ENCODE data around the gene SLC8A1. TPM values are rescaled to one million over a fixed set of nuclear protein-coding genes. Genes with fewer than 3 reads are reported as not detected.

The SLC8A1 gene
- total and polyA plus RNA-seq, 7 experiments from 2014 or later = 0.95 to 22.8 (median 1.5) TPM; not detected in 2

- H3K36me3 Mint-ChIP-seq = no peaks in the 10 kb centered on the region
- ChIA-PET POLR2A (interaction anchor here (0.5 kb wide), 1 partner anchor 440 kb away, joined by 3 read pairs; no protein-coding TSS in a partner anchor), CTCF (no interaction called here)
Measured at GRCh38 chr2:40397765-40398164, 54.1 kb downstream of the SLC8A1 start.

GRCh38 chr2:40396124-40396523 lies 55.8 kb downstream of the SLC8A1 start:
- Mint-ChIP-seq H3K9me3 (peaks cover 0 to 9% (median 0%) of the 10 kb centered on the region in 11 donors), H3K4me3 (no peak overlapping the region), H3K27me3 (no peaks in the 10 kb centered on the region), H3K36me3 (no peaks in the 10 kb centered on the region), H3K27ac (no peak overlapping the region), H3K4me1 (no peaks in the 10 kb centered on the region)
- Histone ChIP-seq H3K27me3 (ENCODE audit: control insufficient read depth in 2 of 2, insufficient read depth in 2 of 2, low read length in 2 of 2) (no peaks in the 10 kb centered on the region), H3K27ac (ENCODE audit: low read depth, low read length) (no peak overlapping the region), H3K4me1 (ENCODE audit: control insufficient read depth in 2 of 2, insufficient read depth in 2 of 2, low read length in 2 of 2) (no peaks in the 10 kb centered on the region), H3K36me3 (ENCODE audit: control insufficient read depth in 2 of 3, insufficient read depth in 3 of 3, low read length in 3 of 3) (no peaks in the 10 kb centered on the region), H3K9me3 (ENCODE audit: control insufficient read depth in 2 of 3, low read length in 3 of 3) (no peaks in the 10 kb centered on the region), H3K4me3 (ENCODE audit: low read length) (no peak overlapping the region)
- ChIA-PET CTCF (no interaction called here), POLR2A (no interaction called here)
- ATAC-seq (no peak), DNase-seq (no peak)
- intact Hi-C loops (cut with micrococcal nuclease) = no loop called here

More at GRCh38 chr2:40397765-40398164, 54.1 kb downstream of the SLC8A1 start:
- H3K27me3 Mint-ChIP-seq = no peaks in the 10 kb centered on the region
- peaks cover 0 to 9% (median 0%) of the 10 kb centered on the region in 11 donors for H3K9me3 Mint-ChIP-seq
- H3K4me1 Mint-ChIP-seq = peaks cover 0 to 2% (median 0%) of the 10 kb centered on the region in 7 donors
- Histone ChIP-seq H3K9me3 (ENCODE audit: control insufficient read depth in 2 of 3, low read length in 3 of 3) (no peaks in the 10 kb centered on the region), H3K27me3 (ENCODE audit: control insufficient read depth in 2 of 2, insufficient read depth in 2 of 2, low read length in 2 of 2) (no peaks in the 10 kb centered on the region), H3K4me3 (ENCODE audit: low read length) (no peak overlapping the region), H3K4me1 (ENCODE audit: control insufficient read depth in 2 of 2, insufficient read depth in 2 of 2, low read length in 2 of 2) (no peaks in the 10 kb centered on the region), H3K36me3 (ENCODE audit: control insufficient read depth in 2 of 3, insufficient read depth in 3 of 3, low read length in 3 of 3) (no peaks in the 10 kb centered on the region), H3K27ac (ENCODE audit: low read depth, low read length) (no peak overlapping the region)
- DNase-seq (no peak), ATAC-seq (no peak)
- intact Hi-C loops (cut with micrococcal nuclease) = no loop called here
- no peak overlapping the region for H3K27ac Mint-ChIP-seq
- H3K4me3 Mint-ChIP-seq = no peak overlapping the region

- DNase-seq (no peak), ATAC-seq (no peak)
- no peaks in the 10 kb centered on the region for H3K36me3 ChIP-seq (ENCODE audit: control insufficient read depth in 2 of 3, insufficient read depth in 3 of 3, low read length in 3 of 3)
- Mint-ChIP-seq H3K4me3 (no peak overlapping the region), H3K27ac (no peak overlapping the region), H3K36me3 (no peaks in the 10 kb centered on the region), H3K27me3 (no peaks in the 10 kb centered on the region), H3K4me1 (no peaks in the 10 kb centered on the region), H3K9me3 (peaks cover 0 to 9% (median 0%) of the 10 kb centered on the region in 11 donors)
- H3K9me3 ChIP-seq (ENCODE audit: control insufficient read depth in 2 of 3, low read length in 3 of 3) = no peaks in the 10 kb centered on the region
- no peak overlapping the region for H3K4me3 ChIP-seq (ENCODE audit: low read length)
- H3K4me1 ChIP-seq (ENCODE audit: control insufficient read depth in 2 of 2, insufficient read depth in 2 of 2, low read length in 2 of 2) = no peaks in the 10 kb centered on the region
- ChIA-PET CTCF (no interaction called here), POLR2A (no interaction called here)
- intact Hi-C loops (cut with micrococcal nuclease) = no loop called here
- H3K27ac ChIP-seq (ENCODE audit: low read depth, low read length) = no peak overlapping the region
- no peaks in the 10 kb centered on the region for H3K27me3 ChIP-seq (ENCODE audit: control insufficient read depth in 2 of 2, insufficient read depth in 2 of 2, low read length in 2 of 2)
Measured at GRCh38 chr2:40395169-40396073, 56.5 kb downstream of the SLC8A1 start.

GRCh38 chr2:40394597-40394996 lies 57.3 kb downstream of the SLC8A1 start:
- Mint-ChIP-seq H3K27me3 (no peaks in the 10 kb centered on the region), H3K9me3 (peaks cover 0 to 3% (median 0%) of the 10 kb centered on the region in 11 donors), H3K4me3 (no peak overlapping the region), H3K27ac (no peak overlapping the region), H3K36me3 (no peaks in the 10 kb centered on the region), H3K4me1 (no peaks in the 10 kb centered on the region)
- CTCF ChIA-PET = no interaction called here
- Histone ChIP-seq H3K9me3 (ENCODE audit: control insufficient read depth in 2 of 3, low read length in 3 of 3) (no peaks in the 10 kb centered on the region), H3K27ac (ENCODE audit: low read depth, low read length) (no peak overlapping the region), H3K27me3 (ENCODE audit: control insufficient read depth in 2 of 2, insufficient read depth in 2 of 2, low read length in 2 of 2) (no peaks in the 10 kb centered on the region), H3K36me3 (ENCODE audit: control insufficient read depth in 2 of 3, insufficient read depth in 3 of 3, low read length in 3 of 3) (no peaks in the 10 kb centered on the region), H3K4me3 (ENCODE audit: low read length) (no peak overlapping the region), H3K4me1 (ENCODE audit: control insufficient read depth in 2 of 2, insufficient read depth in 2 of 2, low read length in 2 of 2) (no peaks in the 10 kb centered on the region)
- peak; percentile 36 for ATAC-seq
- intact Hi-C loops (cut with micrococcal nuclease) = no loop called here
- POLR2A ChIA-PET = no interaction called here
- no peak for DNase-seq

- H3K4me1 ChIP-seq (ENCODE audit: control insufficient read depth in 2 of 2, insufficient read depth in 2 of 2, low read length in 2 of 2) = no peaks in the 10 kb centered on the region
- Mint-ChIP-seq H3K4me3 (no peak overlapping the region), H3K4me1 (no peaks in the 10 kb centered on the region), H3K27me3 (no peaks in the 10 kb centered on the region), H3K27ac (no peak overlapping the region), H3K9me3 (no peaks in the 10 kb centered on the region), H3K36me3 (no peaks in the 10 kb centered on the region)
- H3K36me3 ChIP-seq (ENCODE audit: control insufficient read depth in 2 of 3, insufficient read depth in 3 of 3, low read length in 3 of 3) = no peaks in the 10 kb centered on the region
- DNase-seq = no peak
- POLR2A ChIA-PET = no interaction called here
- no peak for ATAC-seq
- no peaks in the 10 kb centered on the region for H3K27me3 ChIP-seq (ENCODE audit: control insufficient read depth in 2 of 2, insufficient read depth in 2 of 2, low read length in 2 of 2)
- no peak overlapping the region for H3K4me3 ChIP-seq (ENCODE audit: low read length)
- CTCF ChIA-PET = no interaction called here
- no peak overlapping the region for H3K27ac ChIP-seq (ENCODE audit: low read depth, low read length)
- intact Hi-C loops (cut with micrococcal nuclease) = no loop called here
- no peaks in the 10 kb centered on the region for H3K9me3 ChIP-seq (ENCODE audit: control insufficient read depth in 2 of 3, low read length in 3 of 3)
Measured at GRCh38 chr2:40394031-40394430, 57.9 kb downstream of the SLC8A1 start.

GRCh38 chr2:40388161-40388560 lies 63.7 kb downstream of the SLC8A1 start:
- DNase-seq (no peak), ATAC-seq (no peak)
- no peaks in the 10 kb centered on the region for H3K36me3 ChIP-seq (ENCODE audit: control insufficient read depth in 2 of 3, insufficient read depth in 3 of 3, low read length in 3 of 3)
- H3K9me3 ChIP-seq (ENCODE audit: control insufficient read depth in 2 of 3, low read length in 3 of 3) = no peaks in the 10 kb centered on the region
- ChIA-PET CTCF (no interaction called here), POLR2A (no interaction called here)
- H3K27me3 ChIP-seq (ENCODE audit: control insufficient read depth in 2 of 2, insufficient read depth in 2 of 2, low read length in 2 of 2) = no peaks in the 10 kb centered on the region
- H3K4me3 ChIP-seq (ENCODE audit: low read length) = no peak overlapping the region
- Mint-ChIP-seq H3K9me3 (peaks cover 0 to 7% (median 0%) of the 10 kb centered on the region in 11 donors), H3K4me3 (no peak overlapping the region), H3K27me3 (peaks cover 0 to 5% (median 0%) of the 10 kb centered on the region in 5 donors), H3K4me1 (no peaks in the 10 kb centered on the region), H3K36me3 (no peaks in the 10 kb centered on the region), H3K27ac (no peak overlapping the region)
- no peaks in the 10 kb centered on the region for H3K4me1 ChIP-seq (ENCODE audit: control insufficient read depth in 2 of 2, insufficient read depth in 2 of 2, low read length in 2 of 2)
- intact Hi-C loops (cut with micrococcal nuclease) = no loop called here
- H3K27ac ChIP-seq (ENCODE audit: low read depth, low read length) = no peak overlapping the region

- no peaks in the 10 kb centered on the region for H3K36me3 ChIP-seq (ENCODE audit: control insufficient read depth in 2 of 3, insufficient read depth in 3 of 3, low read length in 3 of 3)
- H3K9me3 ChIP-seq (ENCODE audit: control insufficient read depth in 2 of 3, low read length in 3 of 3) = no peaks in the 10 kb centered on the region
- Mint-ChIP-seq H3K36me3 (peaks cover 0 to 3% (median 0%) of the 10 kb centered on the region in 5 donors), H3K4me3 (no peak overlapping the region), H3K9me3 (peaks cover 3 to 17% (median 8%) of the 10 kb centered on the region in 11 donors), H3K27me3 (peaks cover 0 to 5% (median 0%) of the 10 kb centered on the region in 5 donors), H3K27ac (no peak overlapping the region), H3K4me1 (no peaks in the 10 kb centered on the region)
- no peak overlapping the region for H3K4me3 ChIP-seq (ENCODE audit: low read length)
- intact Hi-C loops (cut with micrococcal nuclease) = no loop called here
- H3K4me1 ChIP-seq (ENCODE audit: control insufficient read depth in 2 of 2, insufficient read depth in 2 of 2, low read length in 2 of 2) = no peaks in the 10 kb centered on the region
- no peaks in the 10 kb centered on the region for H3K27me3 ChIP-seq (ENCODE audit: control insufficient read depth in 2 of 2, insufficient read depth in 2 of 2, low read length in 2 of 2)
- no peak for DNase-seq
- ChIA-PET CTCF (no interaction called here), POLR2A (no interaction called here)
- no peak for ATAC-seq
- H3K27ac ChIP-seq (ENCODE audit: low read depth, low read length) = no peak overlapping the region
Measured at GRCh38 chr2:40386177-40386576, 65.7 kb downstream of the SLC8A1 start.

All from naive thymus-derived CD4-positive, alpha-beta T cell (primary cell).